ENCODE data around the gene IL2.
A peak's percentile ranks its signal among the peaks of the same experiment; 100 is the strongest.

Gene IL2

GRCh38 chr4:122480655-122481487 is 24.3 kb upstream of the IL2 start:
- Histone ChIP-seq H3K9me3 (ENCODE audit: insufficient read depth, low read length) (no peaks in the 10 kb centered on the region), H3K4me3 (ENCODE audit: insufficient read length, low read depth) (no peak overlapping the region), H3K36me3 (ENCODE audit: insufficient read depth, insufficient read length, low read length) (no peaks in the 10 kb centered on the region), H3K27me3 (ENCODE audit: insufficient read depth, insufficient read length) (no peaks in the 10 kb centered on the region), H3K9ac (ENCODE audit: insufficient read length, low read depth) (no peak overlapping the region), H3K4me1 (ENCODE audit: insufficient read depth, insufficient read length) (no peaks in the 10 kb centered on the region)
- DNase-seq (ENCODE audit: low read depth, low spot score): no peak
- TF ChIP-seq ZNF274 (IDR thresholded peaks at IDR 0.05; ENCODE audit: low read depth, low read length) (no peak), SUZ12 (IDR thresholded peaks at IDR 0.05; ENCODE audit: extremely low read depth, insufficient read depth, insufficient read length) (no peak), YY1 (IDR thresholded peaks at IDR 0.05; ENCODE audit: insufficient read depth, insufficient read length) (no peak)

- no peaks in the 10 kb centered on the region for H3K9me3 ChIP-seq (ENCODE audit: insufficient read depth, low read length)
- H3K4me1 ChIP-seq (ENCODE audit: insufficient read depth, insufficient read length): no peaks in the 10 kb centered on the region
- H3K36me3 ChIP-seq (ENCODE audit: insufficient read depth, insufficient read length, low read length): no peaks in the 10 kb centered on the region
- no peak overlapping the region for H3K9ac ChIP-seq (ENCODE audit: insufficient read length, low read depth)
- no peak for DNase-seq (ENCODE audit: low read depth, low spot score)
- no peaks in the 10 kb centered on the region for H3K27me3 ChIP-seq (ENCODE audit: insufficient read depth, insufficient read length)
- TF ChIP-seq YY1 (IDR thresholded peaks at IDR 0.05; ENCODE audit: insufficient read depth, insufficient read length) (no peak), SUZ12 (IDR thresholded peaks at IDR 0.05; ENCODE audit: extremely low read depth, insufficient read depth, insufficient read length) (no peak), ZNF274 (IDR thresholded peaks at IDR 0.05; ENCODE audit: low read depth, low read length) (no peak)
- no peak overlapping the region for H3K4me3 ChIP-seq (ENCODE audit: insufficient read length, low read depth)
Observed at GRCh38 chr4:122479935-122480416, 23.5 kb upstream of the IL2 start.

- no peak for TF ChIP-seq SUZ12 (IDR thresholded peaks at IDR 0.05; ENCODE audit: extremely low read depth, insufficient read depth, insufficient read length)
- TF ChIP-seq ZNF274 (IDR thresholded peaks at IDR 0.05; ENCODE audit: low read depth, low read length): no peak
- TF ChIP-seq YY1 (IDR thresholded peaks at IDR 0.05; ENCODE audit: insufficient read depth, insufficient read length): no peak
- DNase-seq (ENCODE audit: low read depth, low spot score): no peak
- H3K9ac ChIP-seq (ENCODE audit: insufficient read length, low read depth): no peak overlapping the region
- no peaks in the 10 kb centered on the region for H3K36me3 ChIP-seq (ENCODE audit: insufficient read depth, insufficient read length, low read length)
- H3K4me3 ChIP-seq (ENCODE audit: insufficient read length, low read depth): no peak overlapping the region
- no peaks in the 10 kb centered on the region for H3K4me1 ChIP-seq (ENCODE audit: insufficient read depth, insufficient read length)
- no peaks in the 10 kb centered on the region for H3K27me3 ChIP-seq (ENCODE audit: insufficient read depth, insufficient read length)
- no peaks in the 10 kb centered on the region for H3K9me3 ChIP-seq (ENCODE audit: insufficient read depth, low read length)
Observed at GRCh38 chr4:122476745-122477144, 20.2 kb upstream of the IL2 start.

GRCh38 chr4:122476126-122476525 is 19.6 kb upstream of the IL2 start:
- no peaks in the 10 kb centered on the region for H3K9me3 ChIP-seq (ENCODE audit: insufficient read depth, low read length)
- TF ChIP-seq ZNF274 (IDR thresholded peaks at IDR 0.05; ENCODE audit: low read depth, low read length) (no peak), SUZ12 (IDR thresholded peaks at IDR 0.05; ENCODE audit: extremely low read depth, insufficient read depth, insufficient read length) (no peak), YY1 (IDR thresholded peaks at IDR 0.05; ENCODE audit: insufficient read depth, insufficient read length) (no peak)
- H3K9ac ChIP-seq (ENCODE audit: insufficient read length, low read depth): no peak overlapping the region
- no peak overlapping the region for H3K4me3 ChIP-seq (ENCODE audit: insufficient read length, low read depth)
- H3K27me3 ChIP-seq (ENCODE audit: insufficient read depth, insufficient read length): no peaks in the 10 kb centered on the region
- no peaks in the 10 kb centered on the region for H3K4me1 ChIP-seq (ENCODE audit: insufficient read depth, insufficient read length)
- H3K36me3 ChIP-seq (ENCODE audit: insufficient read depth, insufficient read length, low read length): no peaks in the 10 kb centered on the region
- DNase-seq (ENCODE audit: low read depth, low spot score): no peak

GRCh38 chr4:122475233-122475632 is 18.7 kb upstream of the IL2 start:
- DNase-seq (ENCODE audit: low read depth, low spot score): no peak
- H3K4me3 ChIP-seq (ENCODE audit: insufficient read length, low read depth): no peak overlapping the region
- H3K9me3 ChIP-seq (ENCODE audit: insufficient read depth, low read length): no peaks in the 10 kb centered on the region
- H3K4me1 ChIP-seq (ENCODE audit: insufficient read depth, insufficient read length): no peaks in the 10 kb centered on the region
- no peak for TF ChIP-seq YY1 (IDR thresholded peaks at IDR 0.05; ENCODE audit: insufficient read depth, insufficient read length)
- no peak for TF ChIP-seq SUZ12 (IDR thresholded peaks at IDR 0.05; ENCODE audit: extremely low read depth, insufficient read depth, insufficient read length)
- no peak for TF ChIP-seq ZNF274 (IDR thresholded peaks at IDR 0.05; ENCODE audit: low read depth, low read length)
- no peak overlapping the region for H3K9ac ChIP-seq (ENCODE audit: insufficient read length, low read depth)
- no peaks in the 10 kb centered on the region for H3K36me3 ChIP-seq (ENCODE audit: insufficient read depth, insufficient read length, low read length)
- no peaks in the 10 kb centered on the region for H3K27me3 ChIP-seq (ENCODE audit: insufficient read depth, insufficient read length)

GRCh38 chr4:122469457-122469856 is 12.9 kb upstream of the IL2 start:
- TF ChIP-seq ZNF274 (IDR thresholded peaks at IDR 0.05; ENCODE audit: low read depth, low read length): no peak
- TF ChIP-seq YY1 (IDR thresholded peaks at IDR 0.05; ENCODE audit: insufficient read depth, insufficient read length): no peak
- TF ChIP-seq SUZ12 (IDR thresholded peaks at IDR 0.05; ENCODE audit: extremely low read depth, insufficient read depth, insufficient read length): no peak
- Histone ChIP-seq H3K4me1 (ENCODE audit: insufficient read depth, insufficient read length) (no peaks in the 10 kb centered on the region), H3K4me3 (ENCODE audit: insufficient read length, low read depth) (no peak overlapping the region), H3K36me3 (ENCODE audit: insufficient read depth, insufficient read length, low read length) (no peaks in the 10 kb centered on the region), H3K9ac (ENCODE audit: insufficient read length, low read depth) (no peak overlapping the region), H3K9me3 (ENCODE audit: insufficient read depth, low read length) (0 out of 2 replicates have a peak, but pooled peaks cover 9% of the 10 kb centered on the region), H3K27me3 (ENCODE audit: insufficient read depth, insufficient read length) (no peaks in the 10 kb centered on the region)
- no peak for DNase-seq (ENCODE audit: low read depth, low spot score)

GRCh38 chr4:122458625-122459024 is 2.1 kb upstream of the IL2 start:
- no peaks in the 10 kb centered on the region for H3K36me3 ChIP-seq (ENCODE audit: insufficient read depth, insufficient read length, low read length)
- TF ChIP-seq YY1 (IDR thresholded peaks at IDR 0.05; ENCODE audit: insufficient read depth, insufficient read length): no peak
- TF ChIP-seq ZNF274 (IDR thresholded peaks at IDR 0.05; ENCODE audit: low read depth, low read length): no peak
- TF ChIP-seq SUZ12 (IDR thresholded peaks at IDR 0.05; ENCODE audit: extremely low read depth, insufficient read depth, insufficient read length): no peak
- no peaks in the 10 kb centered on the region for H3K27me3 ChIP-seq (ENCODE audit: insufficient read depth, insufficient read length)
- H3K9ac ChIP-seq (ENCODE audit: insufficient read length, low read depth): no peak overlapping the region
- H3K4me1 ChIP-seq (ENCODE audit: insufficient read depth, insufficient read length): no peaks in the 10 kb centered on the region
- H3K9me3 ChIP-seq (ENCODE audit: insufficient read depth, low read length): no peaks in the 10 kb centered on the region
- H3K4me3 ChIP-seq (ENCODE audit: insufficient read length, low read depth): no peak overlapping the region
- DNase-seq (ENCODE audit: low read depth, low spot score): peak; percentile 11

Data from NT2/D1 (cell line).